SH-SY5Y (cell line): Measurements from ENCODE around the gene EIF5B.

Source experiments
- GATA2 ChIP-seq: IDR thresholded peaks from 2 replicates; pipeline ENCODE4 v1.6.1; 2011; ENCODE audit warnings: mild to moderate bottlenecking, low read depth, low read length
- GATA3 ChIP-seq: IDR thresholded peaks from 2 replicates; pipeline ENCODE4 v1.6.1; 2011; ENCODE audit warnings: low read depth, mild to moderate bottlenecking, low read length, moderate library complexity

DNA sequence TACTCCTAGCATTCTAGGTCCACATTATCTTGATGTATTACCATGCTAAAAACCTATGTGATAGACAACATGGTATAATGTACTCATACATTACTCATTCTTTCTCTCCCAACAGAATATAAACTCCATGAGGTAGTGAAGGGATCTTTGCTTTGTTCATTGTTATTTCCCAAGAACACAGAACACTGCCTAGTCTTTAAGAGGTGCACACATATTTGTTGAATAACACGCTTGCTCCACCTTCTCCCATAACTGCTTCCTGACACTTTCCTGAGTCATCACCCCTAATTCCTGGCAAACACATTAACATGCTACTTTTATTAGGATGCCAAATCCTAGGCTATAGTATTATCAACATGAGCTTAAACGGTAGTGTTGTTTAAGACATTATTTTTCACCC lies 111.4 kb downstream of the EIF5B start:
- TF ChIP-seq GATA2 (no peak), GATA3 (no peak)
